Measurements from ENCODE around the gene CISTR.

The CISTR gene

GRCh38 chr12:53754188-53754585 is 2.4 kb upstream of the CISTR start:
- no peak overlapping the region for H3K4me3 ChIP-seq (ENCODE audit: low read depth, low read length)
- no peak for DNase-seq (ENCODE audit: low read depth)
- TF ChIP-seq CTCF (IDR thresholded peaks at IDR 0.05; ENCODE audit: insufficient read depth, low read depth, low read length, missing control alignments), result no peak

- no peak for TF ChIP-seq CTCF (IDR thresholded peaks at IDR 0.05; ENCODE audit: insufficient read depth, low read depth, low read length, missing control alignments)
- no peak overlapping the region for H3K4me3 ChIP-seq (ENCODE audit: low read depth, low read length)
- DNase-seq (ENCODE audit: low read depth), result no peak
Measured at GRCh38 chr12:53752621-53753020, 842 bp upstream of the CISTR start.

GRCh38 chr12:53752192-53752601 is 418 bp upstream of the CISTR start:
- no peak for TF ChIP-seq CTCF (IDR thresholded peaks at IDR 0.05; ENCODE audit: insufficient read depth, low read depth, low read length, missing control alignments)
- no peak for DNase-seq (ENCODE audit: low read depth)
- H3K4me3 ChIP-seq (ENCODE audit: low read depth, low read length), result no peak overlapping the region

GRCh38 chr12:53750812-53751335 is 905 bp downstream of the CISTR start:
- no peak for TF ChIP-seq CTCF (IDR thresholded peaks at IDR 0.05; ENCODE audit: insufficient read depth, low read depth, low read length, missing control alignments)
- DNase-seq (ENCODE audit: low read depth), result peak; percentile 63

GRCh38 chr12:53749986-53750811 is 1.6 kb downstream of the CISTR start:
- no peak overlapping the region; the same call in 1 of the 2 replicates for H3K4me3 ChIP-seq (ENCODE audit: low read depth, low read length)
- no peak for TF ChIP-seq CTCF (IDR thresholded peaks at IDR 0.05; ENCODE audit: insufficient read depth, low read depth, low read length, missing control alignments)

More at GRCh38 chr12:53750812-53751335, 905 bp downstream of the CISTR start:
- peak overlapping the region; percentile 57 for H3K4me3 ChIP-seq (ENCODE audit: low read depth, low read length)

GRCh38 chr12:53748072-53748840 is 3.5 kb downstream of the CISTR start:
- no peak for DNase-seq (ENCODE audit: low read depth)
- no peak overlapping the region for H3K4me3 ChIP-seq (ENCODE audit: low read depth, low read length)

More at GRCh38 chr12:53749986-53750811, 1.6 kb downstream of the CISTR start:
- DNase-seq (ENCODE audit: low read depth), result no peak

More at GRCh38 chr12:53748072-53748840, 3.5 kb downstream of the CISTR start:
- TF ChIP-seq CTCF (IDR thresholded peaks at IDR 0.05; ENCODE audit: insufficient read depth, low read depth, low read length, missing control alignments), result no peak

Measured in GM12865 (cell line).